Gastroesophageal sphincter (tissue), 3 donors: Measurements from ENCODE around the gene STK32B.

Experiments used
- CTCF ChIP-seq, 4 experiments: fragments of 200-600 bp in 2 of 4; fragments of 450-650 bp in 2 of 4; sonication (generic) in 1 of 4; IDR thresholded peaks; one replicate each; pipeline ENCODE4 v1.5.1; 2017 to 2019; ENCODE audit warnings: antibody characterized with exemption in 4 of 4, mild to moderate bottlenecking in 2 of 4, moderate library complexity in 2 of 4
- POLR2A ChIP-seq, 2 donors: fragments of 450-650 bp; IDR thresholded peaks; one replicate each; pipeline ENCODE4 v1.6.1; 2017; ENCODE audit warnings: antibody characterized with exemption in 2 of 2, mild to moderate bottlenecking in 2 of 2, moderate library complexity in 1 of 2
- POLR2AphosphoS5 ChIP-seq: sonication (generic); formaldehyde crosslinking; IDR thresholded peaks from one replicate; pipeline ENCODE4 v1.6.1; 2017; ENCODE audit warnings: antibody characterized with exemption

- TF ChIP-seq POLR2AphosphoS5 (no peak), POLR2A (IDR thresholded peaks at IDR 0.05) (no peak), CTCF (IDR thresholded peaks at IDR 0.05) (no peak)
Measured at GRCh38 chr4:5524446-5525299, 473.4 kb downstream of the STK32B start.
